ENCODE measurements around the gene KLC3.

KLC3 gene

GRCh38 chr19:45356760-45357444 is 16.4 kb downstream of the KLC3 start:
- Histone ChIP-seq H3K79me2 (ENCODE audit: insufficient read depth, low read length) (no peaks in the 10 kb centered on the region), H3F3A (ENCODE audit: insufficient read depth) (no peaks in the 10 kb centered on the region), H3K27ac (ENCODE audit: low read depth, low read length) (no peak overlapping the region), H3K9ac (ENCODE audit: low read length) (no peak overlapping the region), H4K20me1 (ENCODE audit: low read depth, low read length) (no peaks in the 10 kb centered on the region), H3K36me3 (ENCODE audit: low read length) (no peaks in the 10 kb centered on the region), H3K4me3 (ENCODE audit: insufficient read depth, low read length, poor library complexity, severe bottlenecking) (no peak overlapping the region), H3K4me2 (ENCODE audit: low read depth, low read length, poor library complexity, severe bottlenecking) (no peak overlapping the region), H2AFZ (ENCODE audit: low read depth, low read length, severe bottlenecking) (no peak overlapping the region), H3K9me3 (ENCODE audit: insufficient read depth, low read length) (no peaks in the 10 kb centered on the region), H3K9me2 (replicated peaks; ENCODE audit: insufficient read depth, low read length) (no peaks in the 10 kb centered on the region), H3K27me3 (ENCODE audit: low read length) (no peaks in the 10 kb centered on the region)
- TF ChIP-seq EZH2phosphoT487 (conservative IDR thresholded peaks at IDR 0.05; ENCODE audit: low read length), result no peak
- TF ChIP-seq CTCF (IDR thresholded peaks at IDR 0.05; ENCODE audit: insufficient read depth, low read length, poor library complexity, severe bottlenecking), result no peak

- TF ChIP-seq CTCF (IDR thresholded peaks at IDR 0.05; ENCODE audit: insufficient read depth, low read length, poor library complexity, severe bottlenecking) (no peak), EZH2phosphoT487 (conservative IDR thresholded peaks at IDR 0.05; ENCODE audit: low read length) (no peak)
Observed at GRCh38 chr19:45357445-45357783, 16.9 kb downstream of the KLC3 start.

GRCh38 chr19:45358213-45358792 is 17.8 kb downstream of the KLC3 start:
- no peak overlapping the region for H2AFZ ChIP-seq (ENCODE audit: low read depth, low read length, severe bottlenecking)
- H3F3A ChIP-seq (ENCODE audit: insufficient read depth), result no peaks in the 10 kb centered on the region
- H3K9me2 ChIP-seq (replicated peaks; ENCODE audit: insufficient read depth, low read length), result no peaks in the 10 kb centered on the region
- no peak overlapping the region for H3K9ac ChIP-seq (ENCODE audit: low read length)
- H4K20me1 ChIP-seq (ENCODE audit: low read depth, low read length), result no peaks in the 10 kb centered on the region
- H3K27me3 ChIP-seq (ENCODE audit: low read length), result no peaks in the 10 kb centered on the region
- TF ChIP-seq EZH2phosphoT487 (conservative IDR thresholded peaks at IDR 0.05; ENCODE audit: low read length) (no peak), CTCF (IDR thresholded peaks at IDR 0.05; ENCODE audit: insufficient read depth, low read length, poor library complexity, severe bottlenecking) (no peak)
- H3K4me3 ChIP-seq (ENCODE audit: insufficient read depth, low read length, poor library complexity, severe bottlenecking), result no peak overlapping the region
- H3K27ac ChIP-seq (ENCODE audit: low read depth, low read length), result no peak overlapping the region
- no peak overlapping the region for H3K4me2 ChIP-seq (ENCODE audit: low read depth, low read length, poor library complexity, severe bottlenecking)
- H3K9me3 ChIP-seq (ENCODE audit: insufficient read depth, low read length), result no peaks in the 10 kb centered on the region
- no peaks in the 10 kb centered on the region for H3K79me2 ChIP-seq (ENCODE audit: insufficient read depth, low read length)
- H3K36me3 ChIP-seq (ENCODE audit: low read length), result no peaks in the 10 kb centered on the region

More at GRCh38 chr19:45357445-45357783, 16.9 kb downstream of the KLC3 start:
- Histone ChIP-seq H4K20me1 (ENCODE audit: low read depth, low read length) (no peaks in the 10 kb centered on the region), H3K4me3 (ENCODE audit: insufficient read depth, low read length, poor library complexity, severe bottlenecking) (no peak overlapping the region), H3K4me2 (ENCODE audit: low read depth, low read length, poor library complexity, severe bottlenecking) (no peak overlapping the region), H3K36me3 (ENCODE audit: low read length) (no peaks in the 10 kb centered on the region), H3K79me2 (ENCODE audit: insufficient read depth, low read length) (no peaks in the 10 kb centered on the region), H3K27ac (ENCODE audit: low read depth, low read length) (no peak overlapping the region), H3K9me2 (replicated peaks; ENCODE audit: insufficient read depth, low read length) (no peaks in the 10 kb centered on the region), H3K9me3 (ENCODE audit: insufficient read depth, low read length) (no peaks in the 10 kb centered on the region), H3K27me3 (ENCODE audit: low read length) (no peaks in the 10 kb centered on the region), H3F3A (ENCODE audit: insufficient read depth) (no peaks in the 10 kb centered on the region), H2AFZ (ENCODE audit: low read depth, low read length, severe bottlenecking) (no peak overlapping the region), H3K9ac (ENCODE audit: low read length) (no peak overlapping the region)
